GF-D8 (cell line): ENCODE results near the gene USF3.
A peak's percentile ranks its signal among the peaks of the same experiment; 100 is the strongest.

Source experiments
- DNase-seq: peaks from one replicate; lab custom pipeline; 2025; lab: John Stamatoyannopoulos, UW

The USF3 gene, protein sequence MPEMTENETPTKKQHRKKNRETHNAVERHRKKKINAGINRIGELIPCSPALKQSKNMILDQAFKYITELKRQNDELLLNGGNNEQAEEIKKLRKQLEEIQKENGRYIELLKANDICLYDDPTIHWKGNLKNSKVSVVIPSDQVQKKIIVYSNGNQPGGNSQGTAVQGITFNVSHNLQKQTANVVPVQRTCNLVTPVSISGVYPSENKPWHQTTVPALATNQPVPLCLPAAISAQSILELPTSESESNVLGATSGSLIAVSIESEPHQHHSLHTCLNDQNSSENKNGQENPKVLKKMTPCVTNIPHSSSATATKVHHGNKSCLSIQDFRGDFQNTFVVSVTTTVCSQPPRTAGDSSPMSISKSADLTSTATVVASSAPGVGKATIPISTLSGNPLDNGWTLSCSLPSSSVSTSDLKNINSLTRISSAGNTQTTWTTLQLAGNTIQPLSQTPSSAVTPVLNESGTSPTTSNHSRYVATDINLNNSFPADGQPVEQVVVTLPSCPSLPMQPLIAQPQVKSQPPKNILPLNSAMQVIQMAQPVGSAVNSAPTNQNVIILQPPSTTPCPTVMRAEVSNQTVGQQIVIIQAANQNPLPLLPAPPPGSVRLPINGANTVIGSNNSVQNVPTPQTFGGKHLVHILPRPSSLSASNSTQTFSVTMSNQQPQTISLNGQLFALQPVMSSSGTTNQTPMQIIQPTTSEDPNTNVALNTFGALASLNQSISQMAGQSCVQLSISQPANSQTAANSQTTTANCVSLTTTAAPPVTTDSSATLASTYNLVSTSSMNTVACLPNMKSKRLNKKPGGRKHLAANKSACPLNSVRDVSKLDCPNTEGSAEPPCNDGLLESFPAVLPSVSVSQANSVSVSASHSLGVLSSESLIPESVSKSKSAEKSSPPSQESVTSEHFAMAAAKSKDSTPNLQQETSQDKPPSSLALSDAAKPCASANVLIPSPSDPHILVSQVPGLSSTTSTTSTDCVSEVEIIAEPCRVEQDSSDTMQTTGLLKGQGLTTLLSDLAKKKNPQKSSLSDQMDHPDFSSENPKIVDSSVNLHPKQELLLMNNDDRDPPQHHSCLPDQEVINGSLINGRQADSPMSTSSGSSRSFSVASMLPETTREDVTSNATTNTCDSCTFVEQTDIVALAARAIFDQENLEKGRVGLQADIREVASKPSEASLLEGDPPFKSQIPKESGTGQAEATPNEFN (N-terminal part only)

GRCh38 chr3:113695786-113696645, at the start of gene USF3:
USF3 (minus strand) TSS chr3:113696642; CDS start chr3:113674878, 21,764 bp downstream.
- DNase-seq = peak; percentile 34

GRCh38 chr3:113745756-113746547, 49.5 kb upstream of the USF3 start, which contains the start of gene NAA50:
NAA50 (minus strand) TSS chr3:113746249; CDS start chr3:113745949, 300 bp downstream.
- peak; percentile 88 for DNase-seq

- peak; percentile 80 for DNase-seq
Observed at GRCh38 chr3:113744941-113745755, 48.7 kb upstream of the USF3 start.

DNA sequence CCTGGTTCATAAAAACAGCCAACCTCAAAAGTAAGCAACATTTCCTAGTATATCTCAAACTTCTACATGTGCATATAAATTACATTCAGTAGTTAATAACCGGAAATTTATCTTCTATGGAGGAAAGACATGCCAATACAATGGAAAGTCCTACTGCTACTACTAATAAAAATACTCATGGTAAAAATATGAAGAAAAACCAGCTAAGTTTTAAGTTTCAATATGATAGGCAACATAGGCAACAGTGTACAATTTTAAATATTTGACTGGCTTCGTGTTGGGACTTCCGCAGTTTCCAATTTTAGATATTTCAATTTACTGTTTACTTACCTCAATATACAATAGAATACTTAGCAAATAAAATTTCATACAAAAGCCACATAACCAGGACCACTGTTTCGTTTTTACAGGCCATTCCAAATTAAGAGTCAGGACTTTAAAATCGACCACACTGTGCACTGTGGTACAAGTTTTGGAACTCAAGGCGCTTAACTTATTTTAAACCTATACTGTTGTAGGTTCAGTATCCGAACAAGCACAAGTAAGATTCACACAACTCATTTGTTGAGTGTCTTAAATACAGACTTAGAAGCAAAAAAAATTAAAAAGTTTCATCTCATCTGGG, 46.7 kb upstream of the USF3 start:
- no peak for DNase-seq

GRCh38 chr3:113741620-113742019, 45.2 kb upstream of the USF3 start:
- DNase-seq = no peak

DNA sequence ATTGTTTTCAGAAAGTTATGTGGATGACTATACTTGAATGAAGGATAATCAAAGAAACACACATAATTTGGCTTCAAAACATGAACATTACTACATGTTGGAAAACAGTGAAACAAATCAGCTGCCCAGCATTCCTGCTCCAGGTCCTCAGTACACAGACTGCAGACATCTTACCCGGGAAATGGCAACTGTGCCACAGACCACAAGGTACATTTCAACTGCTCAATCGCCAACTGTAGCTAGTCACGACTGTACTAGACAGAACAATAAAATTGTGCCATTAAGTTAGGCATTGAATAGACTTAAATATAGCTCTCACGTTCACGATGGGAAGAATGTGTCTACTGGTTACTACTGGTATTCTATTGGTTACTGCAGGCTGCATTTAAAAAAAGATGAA, 44.6 kb upstream of the USF3 start:
- DNase-seq = no peak

DNA sequence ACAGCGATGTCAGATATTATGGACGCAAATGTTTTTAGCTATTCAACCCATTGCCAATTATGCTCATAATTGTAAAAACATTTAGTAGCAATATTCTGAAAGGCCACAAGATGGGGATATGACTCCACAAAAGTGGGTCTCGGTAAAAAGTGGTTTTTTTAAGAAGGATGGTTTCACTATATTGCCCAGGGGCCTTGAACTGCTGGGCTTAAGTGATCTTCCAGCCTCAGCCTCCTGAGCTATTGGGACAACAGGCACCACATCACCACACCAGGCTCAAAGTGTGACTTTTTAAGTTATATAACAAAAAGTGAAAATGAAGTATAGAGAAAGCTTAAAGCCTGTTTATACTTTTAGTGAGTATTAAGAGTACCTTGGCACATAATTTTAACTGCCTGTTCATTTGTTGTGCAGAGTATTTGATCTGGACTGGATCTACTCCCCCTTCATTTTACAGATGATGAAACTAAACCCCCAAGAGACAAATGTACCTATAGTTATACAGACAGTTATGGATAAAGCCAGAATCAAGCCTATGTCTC, 40.2 kb upstream of the USF3 start:
- DNase-seq = peak; percentile 19

DNA sequence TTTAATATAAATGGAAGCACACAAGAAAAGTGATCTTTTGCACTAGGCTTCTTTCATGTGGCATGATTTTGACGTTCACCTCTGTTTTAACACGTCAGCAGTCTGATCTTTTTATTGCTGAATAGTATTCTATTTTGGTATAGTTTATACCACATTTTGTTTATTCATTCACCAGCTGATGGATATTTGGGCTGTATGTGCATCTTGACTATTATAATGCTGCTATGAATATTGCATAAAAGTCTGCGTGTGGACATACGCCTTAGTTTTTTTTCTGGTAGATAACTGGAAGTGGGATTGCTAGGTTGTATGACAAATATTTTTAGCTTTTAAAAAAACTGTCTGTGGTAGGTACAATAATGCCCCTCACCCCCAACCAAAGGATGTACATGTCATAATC, 35.3 kb upstream of the USF3 start:
- no peak for DNase-seq

DNA sequence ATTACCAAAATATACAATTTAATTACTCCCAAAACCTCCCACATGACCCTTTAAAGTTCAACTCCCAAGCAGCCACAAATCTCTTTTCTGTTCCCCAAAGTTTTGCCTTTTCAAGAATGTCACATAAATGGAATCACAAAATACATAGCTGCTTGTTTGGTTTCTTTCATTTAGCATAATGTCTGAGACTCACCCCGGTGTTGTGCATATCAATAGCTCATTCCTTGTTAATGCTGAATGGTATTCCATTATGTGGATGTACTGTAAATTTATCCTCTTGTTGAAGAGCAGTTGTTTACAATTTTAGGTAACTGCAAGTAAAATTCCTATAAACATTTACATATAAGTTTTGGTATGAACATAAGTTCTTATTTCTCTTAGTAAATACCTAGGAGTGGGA, 34.1 kb upstream of the USF3 start:
- no peak for DNase-seq

GRCh38 chr3:113728661-113729060, 32.2 kb upstream of the USF3 start:
- no peak for DNase-seq

DNA sequence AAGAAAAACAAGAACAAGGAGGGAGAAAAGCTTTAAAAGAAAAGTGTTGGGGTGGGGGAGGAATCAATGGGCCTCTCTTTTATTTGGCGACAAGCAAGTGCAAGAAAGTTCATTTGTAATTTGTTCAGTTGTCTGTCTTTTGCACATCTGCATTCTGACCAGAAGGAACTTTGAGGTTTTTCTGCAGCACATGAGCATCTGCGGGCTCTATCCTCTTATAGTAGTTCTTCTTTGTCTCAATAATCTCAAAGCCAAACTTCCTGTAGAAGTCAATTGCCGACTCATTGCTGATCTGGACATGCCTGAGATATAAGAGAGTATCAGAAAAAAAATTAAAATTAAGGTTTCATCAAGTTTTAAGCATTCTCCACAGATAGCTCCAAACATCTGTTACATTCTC, 25.2 kb upstream of the USF3 start:
- no peak for DNase-seq

DNA sequence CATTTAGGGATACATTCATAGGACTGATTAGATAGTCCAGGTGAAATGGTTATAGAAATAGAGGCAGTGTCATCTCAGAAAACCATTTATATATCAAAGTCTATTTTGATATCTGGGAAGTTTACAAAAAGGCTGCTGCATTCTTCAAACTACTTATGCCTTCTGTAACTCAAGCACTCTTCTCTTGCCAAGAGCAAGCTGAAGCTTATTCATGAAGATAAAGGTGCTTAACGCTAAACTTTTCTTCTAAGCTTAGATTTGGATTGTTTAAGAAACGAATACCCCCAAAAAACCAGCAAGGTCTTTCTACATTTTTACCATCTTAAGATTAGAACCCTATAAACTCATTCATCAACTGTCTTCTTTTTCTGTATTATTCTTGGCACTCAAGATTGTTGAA, 23.3 kb upstream of the USF3 start:
- DNase-seq = no peak

DNA sequence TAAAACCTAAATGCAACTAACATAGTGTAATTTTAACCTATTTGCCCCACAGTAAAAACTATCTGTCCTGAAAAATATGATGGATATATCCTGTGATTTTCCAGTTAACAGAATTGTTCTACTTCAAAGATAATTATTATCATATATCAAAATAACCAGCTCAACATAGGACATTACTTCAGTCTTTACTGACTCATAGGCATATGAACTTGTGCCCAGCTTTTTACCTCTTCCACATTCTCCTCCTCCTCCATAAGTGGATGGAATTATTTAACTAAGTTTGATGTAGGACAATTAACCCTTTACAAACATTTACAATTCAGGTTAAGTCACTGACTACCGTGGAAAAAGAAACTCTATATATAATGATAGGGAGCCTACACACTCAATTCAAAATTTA, 22.9 kb upstream of the USF3 start:
- DNase-seq = no peak

DNA sequence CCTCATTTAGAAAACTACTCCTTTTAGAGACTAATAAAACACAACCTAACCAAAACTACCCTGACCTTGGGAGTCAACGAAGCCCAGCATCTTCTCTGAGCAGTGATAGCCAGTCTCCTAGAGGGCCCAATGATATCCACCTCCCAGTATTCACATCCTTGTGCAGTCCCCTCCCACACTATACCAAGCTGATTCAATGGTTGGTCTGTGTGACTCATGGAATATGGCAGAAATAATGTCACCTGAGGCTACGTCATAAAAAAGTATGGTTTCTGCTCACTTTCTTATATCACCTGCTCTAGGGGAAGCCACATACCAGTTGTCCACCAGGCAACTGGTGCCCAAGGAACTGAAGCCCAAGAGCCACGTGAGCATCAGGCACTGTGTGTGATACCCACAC, 21.4 kb upstream of the USF3 start:
- no peak for DNase-seq

- DNase-seq = no peak
Observed at GRCh38 chr3:113717308-113717707, 20.9 kb upstream of the USF3 start.

- DNase-seq = no peak
Observed at GRCh38 chr3:113714702-113715101, 18.3 kb upstream of the USF3 start.

GRCh38 chr3:113712129-113712528, 15.7 kb upstream of the USF3 start:
- no peak for DNase-seq

DNA sequence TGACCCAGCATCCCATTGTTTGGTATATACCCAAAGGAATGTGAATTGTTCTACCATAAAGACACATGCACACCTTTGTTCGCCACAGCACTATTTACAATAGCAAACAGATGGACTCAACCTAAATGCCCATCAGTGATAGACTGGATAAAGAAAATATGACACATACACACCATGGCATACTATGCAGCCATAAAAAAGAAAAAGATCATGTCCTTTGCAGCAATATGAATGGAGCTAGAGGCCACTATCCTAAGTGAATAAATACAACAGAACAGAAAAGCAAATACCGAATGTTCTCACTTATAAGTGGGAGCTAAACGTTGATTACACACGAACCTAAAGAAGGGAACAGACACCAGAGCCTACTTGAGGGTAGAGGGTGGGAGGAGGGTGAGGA, 11.4 kb upstream of the USF3 start:
- no peak for DNase-seq

- DNase-seq = no peak
Observed at GRCh38 chr3:113698956-113699355, 2.5 kb upstream of the USF3 start.
